GM21515 (cell line): ENCODE measurements around the gene ATP2B2.
"Not testable (repeated sequence)": the region's sequence is repeated elsewhere in the genome, so short reads cannot be mapped to it uniquely, and the experiment has no call there.

ENCODE experiments used
- ATAC-seq: cut with Tn5 transposase; IDR thresholded peaks from one replicate; pipeline ENCODE4 v1.9.1; 2021; ENCODE audit not compliant: unreplicated experiment

The ATP2B2 gene

GRCh38 chr3:10387881-10388609 is 117.3 kb downstream of the ATP2B2 start:
- ATAC-seq = no peak

- ATAC-seq = no peak
Measured at GRCh38 chr3:10386121-10386520, 119.3 kb downstream of the ATP2B2 start.

GRCh38 chr3:10384541-10385360 is 120.6 kb downstream of the ATP2B2 start:
- ATAC-seq = no peak

- ATAC-seq = no peak
Measured at GRCh38 chr3:10383850-10384248, 121.5 kb downstream of the ATP2B2 start.

GRCh38 chr3:10382892-10383849 is 122.2 kb downstream of the ATP2B2 start:
- ATAC-seq = no peak

- ATAC-seq = not testable (repeated sequence)
Measured at GRCh38 chr3:10382445-10382844, 122.9 kb downstream of the ATP2B2 start.

GRCh38 chr3:10381336-10381735 is 124.0 kb downstream of the ATP2B2 start:
- ATAC-seq = no peak

GRCh38 chr3:10380906-10381305 is 124.5 kb downstream of the ATP2B2 start:
- ATAC-seq = no peak

GRCh38 chr3:10379961-10380360 is 125.4 kb downstream of the ATP2B2 start:
- ATAC-seq = no peak

GRCh38 chr3:10379161-10379560 is 126.2 kb downstream of the ATP2B2 start:
- ATAC-seq = no peak

- no peak for ATAC-seq
Measured at GRCh38 chr3:10378742-10379141, 126.6 kb downstream of the ATP2B2 start.

GRCh38 chr3:10378246-10378645 is 127.1 kb downstream of the ATP2B2 start:
- ATAC-seq = no peak

GRCh38 chr3:10377148-10377725 is 128.1 kb downstream of the ATP2B2 start:
- ATAC-seq = no peak

GRCh38 chr3:10376353-10376752 is 129.0 kb downstream of the ATP2B2 start:
- no peak for ATAC-seq

- no peak for ATAC-seq
Measured at GRCh38 chr3:10375296-10376053, 129.9 kb downstream of the ATP2B2 start.

- ATAC-seq = no peak
Measured at GRCh38 chr3:10374311-10374710, 131.1 kb downstream of the ATP2B2 start.

- no peak for ATAC-seq
Measured at GRCh38 chr3:10373686-10374261, 131.6 kb downstream of the ATP2B2 start.

GRCh38 chr3:10371789-10372188 is 133.6 kb downstream of the ATP2B2 start:
- no peak for ATAC-seq

- ATAC-seq = no peak
Measured at GRCh38 chr3:10371167-10371566, 134.2 kb downstream of the ATP2B2 start.

- ATAC-seq = no peak
Measured at GRCh38 chr3:10370429-10370828, 135.0 kb downstream of the ATP2B2 start.
